HepG2 (cell line): ENCODE results near the gene COQ4. TPM values are rescaled to one million over a fixed set of nuclear protein-coding genes. Genes with fewer than 3 reads are reported as not detected.

Source experiments
- CHD4 ChIP-seq: fragments of 200-600 bp; sonication (generic); IDR thresholded peaks from 2 replicates; pipeline ENCODE4 v1.7.0; 2017; ENCODE audit warnings: mild to moderate bottlenecking, low read length, borderline replicate concordance
- DR1 ChIP-seq: sonication (generic); formaldehyde crosslinking; IDR thresholded peaks from 2 replicates; pipeline ENCODE4 v1.8.0; 2021; ENCODE audit warnings: mild to moderate bottlenecking, missing genetic modification reagents, inconsistent platforms
- HNRNPK ChIP-seq: fragments of 200-400 bp; formaldehyde crosslinking; IDR thresholded peaks from 2 replicates; pipeline ENCODE4 v1.6.1; 2018; ENCODE audit warnings: low read length, low read depth, moderate library complexity, mild to moderate bottlenecking; ENCODE audit not compliant: poor library complexity, severe bottlenecking
- HOXA3 ChIP-seq: sonication (generic); formaldehyde crosslinking; IDR thresholded peaks from 2 replicates; pipeline ENCODE4 v1.5.0; 2020; ENCODE audit warnings: missing genetic modification reagents
- NR2F1 ChIP-seq, 2 experiments: fragments of 450-650 bp in 1 of 2; formaldehyde crosslinking in 1 of 2; IDR thresholded peaks; 2 replicates each; pipeline versions ENCODE4 v1.5.0 to v1.6.1; 2016 to 2020; ENCODE audit warnings: mild to moderate bottlenecking in 1 of 2, missing compliant biosample characterization in 1 of 2, missing genetic modification reagents in 1 of 2, moderate library complexity in 1 of 2
- ZFAT ChIP-seq: sonication (generic); formaldehyde crosslinking; conservative IDR thresholded peaks from 2 replicates; pipeline ENCODE4 v1.8.1; 2023; ENCODE audit warnings: missing genetic modification reagents, inconsistent platforms
- ZFYVE20 ChIP-seq: sonication (generic); formaldehyde crosslinking; IDR thresholded peaks from 2 replicates; pipeline ENCODE4 v1.8.0; 2023; ENCODE audit warnings: low read depth, mild to moderate bottlenecking, moderate library complexity, missing genetic modification reagents, borderline replicate concordance
- ZNF235 ChIP-seq: sonication (generic); formaldehyde crosslinking; IDR thresholded peaks from 2 replicates; pipeline ENCODE4 v1.8.1; 2023; ENCODE audit warnings: mild to moderate bottlenecking, missing genetic modification reagents, borderline replicate concordance
- ZNF569 ChIP-seq: sonication (generic); formaldehyde crosslinking; IDR thresholded peaks from 2 replicates; pipeline ENCODE4 v1.5.0; 2020; ENCODE audit warnings: mild to moderate bottlenecking, missing genetic modification reagents, moderate library complexity, borderline replicate concordance
- ZNF83 ChIP-seq: sonication (generic); formaldehyde crosslinking; IDR thresholded peaks from 2 replicates; pipeline ENCODE4 v1.4.0; 2020; ENCODE audit warnings: missing genetic modification reagents, mild to moderate bottlenecking, borderline replicate concordance
- polyA plus RNA-seq, 8 experiments: library from polyadenylated mRNA; depleted of rRNA in 3 of 8; stranded (reverse) in 7 of 8; unstranded in 1 of 8; fragments of >200 nt; fragmentation: Illumina TruSeq in 4 of 8; extraction: Trizol in 4 of 8; gene quantifications; 2 replicates each; pipeline versions ENCODE4 v1.2.1 to v1.2.3, GENCODE V29; 2011 to 2016; ENCODE audit warnings: low read depth in 4 of 8, missing spikeins in 1 of 8, mixed read lengths in 1 of 8; ENCODE audit not compliant: insufficient read depth in 1 of 8
- total RNA-seq, 5 experiments: library from RNA; depleted of rRNA; stranded (reverse); fragments of >200 nt; fragmentation: Illumina TruSeq; extraction: Trizol; gene quantifications; 2 replicates each; pipeline ENCODE4 v1.2.3, GENCODE V29; 2016; ENCODE audit warnings: low read depth in 1 of 5
- TF ChIP-seq, protein P1 (sequence below): sonication (generic); formaldehyde crosslinking; IDR thresholded peaks from 2 replicates; pipeline ENCODE4 v1.4.0; 2020; ENCODE audit warnings: missing genetic modification reagents
- TF ChIP-seq, protein P2 (sequence below): sonication (generic); formaldehyde crosslinking; IDR thresholded peaks from 2 replicates; pipeline ENCODE4 v1.5.0; 2020; ENCODE audit warnings: mild to moderate bottlenecking, missing genetic modification reagents, borderline replicate concordance
- TF ChIP-seq, protein P3 (sequence below), 2 experiments: IDR thresholded peaks; 2 replicates each; pipeline ENCODE4 v1.6.1; 2011 to 2012; ENCODE audit warnings: low read length in 2 of 2, borderline replicate concordance in 1 of 2, low read depth in 1 of 2, mild to moderate bottlenecking in 1 of 2, moderate library complexity in 1 of 2

Gene COQ4
- total and polyA plus RNA-seq, 2 of the 13 experiments (the other 11 are each of a cell fraction or from before 2014, with no cell fraction given) = 26.1 to 36.0 TPM

DNA sequence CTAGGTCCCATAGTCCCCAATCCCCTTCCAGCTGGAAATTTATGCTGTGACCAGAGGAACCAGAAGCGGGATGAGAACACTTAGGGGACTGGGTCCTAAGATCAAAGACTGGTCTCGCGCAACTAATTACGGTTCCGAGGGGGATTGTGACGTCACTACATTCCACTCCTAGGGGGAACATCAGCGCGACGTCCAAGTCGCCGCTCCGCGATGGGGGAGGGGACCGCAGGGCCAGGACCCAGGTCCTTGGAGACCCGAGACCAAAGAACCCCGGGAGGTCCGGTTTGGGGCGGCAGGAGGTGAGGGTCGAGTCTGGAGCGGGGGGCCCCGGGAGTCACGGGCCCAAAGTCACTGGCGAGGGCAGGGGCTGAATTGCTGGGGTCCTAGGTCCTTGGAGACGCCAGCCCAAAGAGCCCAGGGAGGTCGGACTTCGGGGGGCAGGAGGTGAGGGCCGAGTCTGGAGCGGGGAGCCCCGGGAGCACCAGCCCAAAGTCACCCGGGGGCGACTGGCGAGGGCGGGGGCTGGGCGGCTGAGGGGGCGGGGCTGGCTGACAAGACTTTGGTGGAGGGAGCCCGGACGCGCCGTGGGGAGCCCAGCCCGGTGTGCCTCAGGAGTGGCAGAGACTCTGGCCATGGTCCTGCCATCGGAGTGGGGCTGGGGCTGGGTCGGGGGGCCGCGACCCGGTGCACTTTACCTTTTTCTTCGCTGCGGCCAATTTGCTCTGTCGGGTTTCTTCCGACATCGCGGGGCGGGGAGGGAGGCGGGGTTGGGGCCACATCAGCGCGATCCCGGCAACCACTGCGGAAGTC is 47.2 kb upstream of the COQ4 start, which contains the start of gene GOLGA2 (continued):
- TF ChIP-seq, protein P1, sequence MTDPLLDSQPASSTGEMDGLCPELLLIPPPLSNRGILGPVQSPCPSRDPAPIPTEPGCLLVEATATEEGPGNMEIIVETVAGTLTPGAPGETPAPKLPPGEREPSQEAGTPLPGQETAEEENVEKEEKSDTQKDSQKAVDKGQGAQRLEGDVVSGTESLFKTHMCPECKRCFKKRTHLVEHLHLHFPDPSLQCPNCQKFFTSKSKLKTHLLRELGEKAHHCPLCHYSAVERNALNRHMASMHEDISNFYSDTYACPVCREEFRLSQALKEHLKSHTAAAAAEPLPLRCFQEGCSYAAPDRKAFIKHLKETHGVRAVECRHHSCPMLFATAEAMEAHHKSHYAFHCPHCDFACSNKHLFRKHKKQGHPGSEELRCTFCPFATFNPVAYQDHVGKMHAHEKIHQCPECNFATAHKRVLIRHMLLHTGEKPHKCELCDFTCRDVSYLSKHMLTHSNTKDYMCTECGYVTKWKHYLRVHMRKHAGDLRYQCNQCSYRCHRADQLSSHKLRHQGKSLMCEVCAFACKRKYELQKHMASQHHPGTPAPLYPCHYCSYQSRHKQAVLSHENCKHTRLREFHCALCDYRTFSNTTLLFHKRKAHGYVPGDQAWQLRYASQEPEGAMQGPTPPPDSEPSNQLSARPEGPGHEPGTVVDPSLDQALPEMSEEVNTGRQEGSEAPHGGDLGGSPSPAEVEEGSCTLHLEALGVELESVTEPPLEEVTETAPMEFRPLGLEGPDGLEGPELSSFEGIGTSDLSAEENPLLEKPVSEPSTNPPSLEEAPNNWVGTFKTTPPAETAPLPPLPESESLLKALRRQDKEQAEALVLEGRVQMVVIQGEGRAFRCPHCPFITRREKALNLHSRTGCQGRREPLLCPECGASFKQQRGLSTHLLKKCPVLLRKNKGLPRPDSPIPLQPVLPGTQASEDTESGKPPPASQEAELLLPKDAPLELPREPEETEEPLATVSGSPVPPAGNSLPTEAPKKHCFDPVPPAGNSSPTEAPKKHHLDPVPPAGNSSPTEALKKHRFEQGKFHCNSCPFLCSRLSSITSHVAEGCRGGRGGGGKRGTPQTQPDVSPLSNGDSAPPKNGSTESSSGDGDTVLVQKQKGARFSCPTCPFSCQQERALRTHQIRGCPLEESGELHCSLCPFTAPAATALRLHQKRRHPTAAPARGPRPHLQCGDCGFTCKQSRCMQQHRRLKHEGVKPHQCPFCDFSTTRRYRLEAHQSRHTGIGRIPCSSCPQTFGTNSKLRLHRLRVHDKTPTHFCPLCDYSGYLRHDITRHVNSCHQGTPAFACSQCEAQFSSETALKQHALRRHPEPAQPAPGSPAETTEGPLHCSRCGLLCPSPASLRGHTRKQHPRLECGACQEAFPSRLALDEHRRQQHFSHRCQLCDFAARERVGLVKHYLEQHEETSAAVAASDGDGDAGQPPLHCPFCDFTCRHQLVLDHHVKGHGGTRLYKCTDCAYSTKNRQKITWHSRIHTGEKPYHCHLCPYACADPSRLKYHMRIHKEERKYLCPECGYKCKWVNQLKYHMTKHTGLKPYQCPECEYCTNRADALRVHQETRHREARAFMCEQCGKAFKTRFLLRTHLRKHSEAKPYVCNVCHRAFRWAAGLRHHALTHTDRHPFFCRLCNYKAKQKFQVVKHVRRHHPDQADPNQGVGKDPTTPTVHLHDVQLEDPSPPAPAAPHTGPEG (CRISPR knock-in tag) = no peak
- TF ChIP-seq ZNF83 (CRISPR knock-in tag) (0 out of 2 replicates have a peak, but pooled peaks have one; percentile 16), ZNF235 (no peak), ZFYVE20 (CRISPR knock-in tag) (no peak), HNRNPK (no peak), NR2F1 (CRISPR knock-in tag; IDR thresholded peaks at IDR 0.05) (no peak), HOXA3 (CRISPR knock-in tag) (peak; percentile 73), ZNF569 (no peak), DR1 (CRISPR knock-in tag) (0 out of 2 replicates have a peak, but pooled peaks have one; percentile 6), ZFAT (CRISPR knock-in tag) (no peak), CHD4 (no peak)
- TF ChIP-seq, protein P2, sequence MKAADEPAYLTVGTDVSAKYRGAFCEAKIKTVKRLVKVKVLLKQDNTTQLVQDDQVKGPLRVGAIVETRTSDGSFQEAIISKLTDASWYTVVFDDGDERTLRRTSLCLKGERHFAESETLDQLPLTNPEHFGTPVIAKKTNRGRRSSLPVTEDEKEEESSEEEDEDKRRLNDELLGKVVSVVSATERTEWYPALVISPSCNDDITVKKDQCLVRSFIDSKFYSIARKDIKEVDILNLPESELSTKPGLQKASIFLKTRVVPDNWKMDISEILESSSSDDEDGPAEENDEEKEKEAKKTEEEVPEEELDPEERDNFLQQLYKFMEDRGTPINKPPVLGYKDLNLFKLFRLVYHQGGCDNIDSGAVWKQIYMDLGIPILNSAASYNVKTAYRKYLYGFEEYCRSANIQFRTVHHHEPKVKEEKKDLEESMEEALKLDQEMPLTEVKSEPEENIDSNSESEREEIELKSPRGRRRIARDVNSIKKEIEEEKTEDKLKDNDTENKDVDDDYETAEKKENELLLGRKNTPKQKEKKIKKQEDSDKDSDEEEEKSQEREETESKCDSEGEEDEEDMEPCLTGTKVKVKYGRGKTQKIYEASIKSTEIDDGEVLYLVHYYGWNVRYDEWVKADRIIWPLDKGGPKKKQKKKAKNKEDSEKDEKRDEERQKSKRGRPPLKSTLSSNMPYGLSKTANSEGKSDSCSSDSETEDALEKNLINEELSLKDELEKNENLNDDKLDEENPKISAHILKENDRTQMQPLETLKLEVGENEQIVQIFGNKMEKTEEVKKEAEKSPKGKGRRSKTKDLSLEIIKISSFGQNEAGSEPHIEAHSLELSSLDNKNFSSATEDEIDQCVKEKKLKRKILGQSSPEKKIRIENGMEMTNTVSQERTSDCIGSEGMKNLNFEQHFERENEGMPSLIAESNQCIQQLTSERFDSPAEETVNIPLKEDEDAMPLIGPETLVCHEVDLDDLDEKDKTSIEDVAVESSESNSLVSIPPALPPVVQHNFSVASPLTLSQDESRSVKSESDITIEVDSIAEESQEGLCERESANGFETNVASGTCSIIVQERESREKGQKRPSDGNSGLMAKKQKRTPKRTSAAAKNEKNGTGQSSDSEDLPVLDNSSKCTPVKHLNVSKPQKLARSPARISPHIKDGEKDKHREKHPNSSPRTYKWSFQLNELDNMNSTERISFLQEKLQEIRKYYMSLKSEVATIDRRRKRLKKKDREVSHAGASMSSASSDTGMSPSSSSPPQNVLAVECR (CRISPR knock-in tag) = peak; percentile 52; the same call in 1 of the 2 replicates
- TF ChIP-seq, protein P3, sequence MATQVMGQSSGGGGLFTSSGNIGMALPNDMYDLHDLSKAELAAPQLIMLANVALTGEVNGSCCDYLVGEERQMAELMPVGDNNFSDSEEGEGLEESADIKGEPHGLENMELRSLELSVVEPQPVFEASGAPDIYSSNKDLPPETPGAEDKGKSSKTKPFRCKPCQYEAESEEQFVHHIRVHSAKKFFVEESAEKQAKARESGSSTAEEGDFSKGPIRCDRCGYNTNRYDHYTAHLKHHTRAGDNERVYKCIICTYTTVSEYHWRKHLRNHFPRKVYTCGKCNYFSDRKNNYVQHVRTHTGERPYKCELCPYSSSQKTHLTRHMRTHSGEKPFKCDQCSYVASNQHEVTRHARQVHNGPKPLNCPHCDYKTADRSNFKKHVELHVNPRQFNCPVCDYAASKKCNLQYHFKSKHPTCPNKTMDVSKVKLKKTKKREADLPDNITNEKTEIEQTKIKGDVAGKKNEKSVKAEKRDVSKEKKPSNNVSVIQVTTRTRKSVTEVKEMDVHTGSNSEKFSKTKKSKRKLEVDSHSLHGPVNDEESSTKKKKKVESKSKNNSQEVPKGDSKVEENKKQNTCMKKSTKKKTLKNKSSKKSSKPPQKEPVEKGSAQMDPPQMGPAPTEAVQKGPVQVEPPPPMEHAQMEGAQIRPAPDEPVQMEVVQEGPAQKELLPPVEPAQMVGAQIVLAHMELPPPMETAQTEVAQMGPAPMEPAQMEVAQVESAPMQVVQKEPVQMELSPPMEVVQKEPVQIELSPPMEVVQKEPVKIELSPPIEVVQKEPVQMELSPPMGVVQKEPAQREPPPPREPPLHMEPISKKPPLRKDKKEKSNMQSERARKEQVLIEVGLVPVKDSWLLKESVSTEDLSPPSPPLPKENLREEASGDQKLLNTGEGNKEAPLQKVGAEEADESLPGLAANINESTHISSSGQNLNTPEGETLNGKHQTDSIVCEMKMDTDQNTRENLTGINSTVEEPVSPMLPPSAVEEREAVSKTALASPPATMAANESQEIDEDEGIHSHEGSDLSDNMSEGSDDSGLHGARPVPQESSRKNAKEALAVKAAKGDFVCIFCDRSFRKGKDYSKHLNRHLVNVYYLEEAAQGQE (IDR thresholded peaks at IDR 0.05; ENCODE audit: borderline replicate concordance in 1 of 2, low read depth in 1 of 2, low read length in 2 of 2) = 0 out of 4 replicates have a peak, but pooled peaks of 1 of the 2 experiments have one; percentile 57
